PFSK-1 (cell line): Measurements from ENCODE around the gene CUBN.

Source experiments
- FOXP2 ChIP-seq: optimal IDR thresholded peaks from 2 replicates; pipeline ENCODE3; 2011; ENCODE audit warnings: borderline replicate concordance, control low read depth, inconsistent platforms; ENCODE audit not compliant: insufficient read depth; ENCODE audit errors: extremely low read length, extremely low read depth
- POLR2AphosphoS5 ChIP-seq: IDR thresholded peaks from 2 replicates; pipeline ENCODE4 v1.6.1; 2012; ENCODE audit warnings: low read depth, mild to moderate bottlenecking, control low read depth, low read length, moderate library complexity
- REST ChIP-seq, 2 experiments: IDR thresholded peaks; 2 replicates each; pipeline versions ENCODE4 v1.6.1 to v1.8.0; 2011 to 2012; ENCODE audit warnings: low read depth in 2 of 2, low read length in 2 of 2, control low read depth in 1 of 2, inconsistent platforms in 1 of 2, mild to moderate bottlenecking in 1 of 2, moderate library complexity in 1 of 2; ENCODE audit not compliant: insufficient read depth in 1 of 2
- SIN3A ChIP-seq: IDR thresholded peaks from 2 replicates; pipeline ENCODE4 v1.6.1; 2012; ENCODE audit warnings: mild to moderate bottlenecking, low read length, moderate library complexity, borderline replicate concordance; ENCODE audit not compliant: insufficient read depth
- TAF1 ChIP-seq: IDR thresholded peaks from 2 replicates; pipeline ENCODE4 v1.6.1; 2012; ENCODE audit warnings: low read length, control low read depth, borderline replicate concordance; ENCODE audit not compliant: insufficient read depth

Gene CUBN

GRCh38 chr10:17004801-17005380 is 124.7 kb downstream of the CUBN start:
- no peak for TF ChIP-seq TAF1
- no peak for TF ChIP-seq SIN3A
- no peak for TF ChIP-seq POLR2AphosphoS5
- no peak for TF ChIP-seq FOXP2
- TF ChIP-seq REST (IDR thresholded peaks at IDR 0.05; ENCODE audit: insufficient read depth in 1 of 2, low read depth in 2 of 2, low read length in 2 of 2), result no peak

- no peak for TF ChIP-seq REST (IDR thresholded peaks at IDR 0.05; ENCODE audit: insufficient read depth in 1 of 2, low read depth in 2 of 2, low read length in 2 of 2)
- TF ChIP-seq SIN3A, result no peak
- no peak for TF ChIP-seq POLR2AphosphoS5
- TF ChIP-seq TAF1, result no peak
- TF ChIP-seq FOXP2, result no peak
Measured at GRCh38 chr10:17003651-17004286, 125.8 kb downstream of the CUBN start.

GRCh38 chr10:17003151-17003550 is 126.5 kb downstream of the CUBN start:
- TF ChIP-seq SIN3A, result no peak

GRCh38 chr10:17001961-17002749 is 127.5 kb downstream of the CUBN start:
- TF ChIP-seq TAF1, result no peak
- no peak for TF ChIP-seq SIN3A
- no peak for TF ChIP-seq REST (IDR thresholded peaks at IDR 0.05; ENCODE audit: insufficient read depth in 1 of 2, low read depth in 2 of 2, low read length in 2 of 2)
- TF ChIP-seq POLR2AphosphoS5, result no peak
- TF ChIP-seq FOXP2, result no peak

DNA sequence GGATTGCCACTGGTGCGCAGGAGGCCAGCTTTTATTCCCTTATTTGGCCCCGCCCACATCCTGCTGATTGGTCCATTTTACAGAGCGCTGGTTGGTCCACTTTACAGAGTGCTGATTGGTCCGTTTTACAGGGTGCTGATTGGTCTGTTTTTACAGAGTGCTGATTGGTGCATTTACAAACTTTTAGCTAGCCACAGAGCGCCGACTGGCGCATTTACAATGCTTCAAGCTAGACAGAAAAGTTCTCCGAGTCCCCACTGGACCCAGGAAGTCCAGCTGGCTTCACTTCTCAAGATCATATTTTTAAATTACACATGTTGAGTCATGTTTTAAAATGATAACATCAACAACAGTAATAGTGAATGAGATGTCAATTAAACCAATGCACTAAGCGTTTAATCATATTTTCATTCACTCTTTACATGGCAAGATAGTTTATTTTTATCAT is 128.3 kb downstream of the CUBN start:
- TF ChIP-seq REST (IDR thresholded peaks at IDR 0.05; ENCODE audit: insufficient read depth in 1 of 2, low read depth in 2 of 2, low read length in 2 of 2) (no peak), TAF1 (no peak), FOXP2 (no peak), POLR2AphosphoS5 (no peak), SIN3A (no peak)
